HG03045 (cell line): Measurements from ENCODE around the gene TLCD2.
"Not testable (repeated sequence)": the region's sequence is repeated elsewhere in the genome, so short reads cannot be mapped to it uniquely, and the experiment has no call there.

ENCODE experiments used
- ATAC-seq: cut with Tn5 transposase; IDR thresholded peaks from one replicate; pipeline ENCODE4 v1.9.1; 2021; ENCODE audit warnings: mild to moderate bottlenecking, moderate library complexity; ENCODE audit not compliant: unreplicated experiment

Gene TLCD2

GRCh38 chr17:1718362-1719165 lies 8.4 kb upstream of the TLCD2 start:
- no peak for ATAC-seq

- ATAC-seq = peak; percentile 40
These were observed 6.9 kb upstream of the TLCD2 start for GRCh38 chr17:1716912-1717695.

GRCh38 chr17:1716076-1716911 lies 6.1 kb upstream of the TLCD2 start:
- peak; percentile 75 for ATAC-seq

GRCh38 chr17:1715803-1716075 lies 5.6 kb upstream of the TLCD2 start:
- ATAC-seq = no peak

GRCh38 chr17:1714980-1715802 lies 5.0 kb upstream of the TLCD2 start:
- no peak for ATAC-seq

GRCh38 chr17:1714427-1714979 lies 4.3 kb upstream of the TLCD2 start:
- ATAC-seq = no peak

- no peak for ATAC-seq
These were observed 3.8 kb upstream of the TLCD2 start for GRCh38 chr17:1713878-1714426.

- ATAC-seq = no peak
These were observed 3.1 kb upstream of the TLCD2 start for GRCh38 chr17:1713160-1713877.

- ATAC-seq = no peak
These were observed 2.1 kb upstream of the TLCD2 start for GRCh38 chr17:1712271-1712670.

- no peak for ATAC-seq
These were observed 1.6 kb upstream of the TLCD2 start for GRCh38 chr17:1711804-1712203.

GRCh38 chr17:1710807-1711553 lies 803 bp upstream of the TLCD2 start:
- no peak for ATAC-seq

- no peak for ATAC-seq
These were observed 700 bp downstream of the TLCD2 start for GRCh38 chr17:1709403-1709951.

- not testable (repeated sequence) for ATAC-seq
These were observed 1.3 kb downstream of the TLCD2 start for GRCh38 chr17:1708791-1709346.

GRCh38 chr17:1707107-1707506 lies 3.1 kb downstream of the TLCD2 start:
- no peak for ATAC-seq

GRCh38 chr17:1705004-1705403 lies 5.2 kb downstream of the TLCD2 start:
- ATAC-seq = no peak

GRCh38 chr17:1703063-1703462 lies 7.1 kb downstream of the TLCD2 start:
- no peak for ATAC-seq

- ATAC-seq = not testable (repeated sequence)
These were observed 10.3 kb downstream of the TLCD2 start for GRCh38 chr17:1699891-1700290.

GRCh38 chr17:1697681-1698080 lies 12.5 kb downstream of the TLCD2 start:
- ATAC-seq = no peak
